Measurements from ENCODE around the gene OSM. TPM values are rescaled to one million over a fixed set of nuclear protein-coding genes. Genes with fewer than 3 reads are reported as not detected.
A peak's percentile ranks its signal among the peaks of the same experiment; 100 is the strongest.

The OSM gene
- total and polyA plus RNA-seq, 7 donors = 0.60 to 12.8 (median 1.5) TPM

GRCh38 chr22:30288419-30289140 lies 21.9 kb upstream of the OSM start:
- H3K4me3 ChIP-seq = peak overlapping the region; percentile 90 to 95 (median 93)
- DNase-seq = peak; percentile 72
- no peaks in the 10 kb centered on the region for H3K27me3 ChIP-seq
- H3K4me1 ChIP-seq = peaks cover 0 to 42% (median 35%) of the 10 kb centered on the region in 4 donors
- 14 to 17% methylated on average over 27 of the region's 27 CpGs for WGBS, 2 donors
- intact Hi-C loops (cut with DNase I) = loop anchor here (1.0 kb wide), 3 partner anchors 38 to 99 kb away; partner anchors contain the start of genes RNF215, SF3A1 and TBC1D10A
- TF ChIP-seq POLR2A (IDR thresholded peaks at IDR 0.05) = no peak
- TF ChIP-seq CTCF (IDR thresholded peaks at IDR 0.05) = no peak
- peaks cover 14 to 48% (median 21%) of the 10 kb centered on the region in 4 donors for H3K36me3 ChIP-seq
- peak overlapping the region; percentile 95 to 98 (median 96) for H3K27ac ChIP-seq
- no peaks in the 10 kb centered on the region for H3K9me3 ChIP-seq

GRCh38 chr22:30287648-30288418 lies 21.2 kb upstream of the OSM start:
- DNase-seq = peak; percentile 96
- Histone ChIP-seq H3K4me1 (peaks cover 0 to 42% (median 35%) of the 10 kb centered on the region in 4 donors), H3K36me3 (peaks cover 6 to 40% (median 14%) of the 10 kb centered on the region in 4 donors), H3K4me3 (peak overlapping the region; percentile 90 to 95 (median 93)), H3K9me3 (no peaks in the 10 kb centered on the region), H3K27ac (peak overlapping the region; percentile 95 to 98 (median 96)), H3K27me3 (no peaks in the 10 kb centered on the region)
- TF ChIP-seq POLR2A (IDR thresholded peaks at IDR 0.05) (peak in 1 of 2 donors; percentile 20), POLR2AphosphoS5 (IDR thresholded peaks at IDR 0.05) (peak; percentile 50 to 86 (median 77)), EP300 (IDR thresholded peaks at IDR 0.05) (no peak), CTCF (IDR thresholded peaks at IDR 0.05) (peak; percentile 80 to 90 (median 87))
- 7 to 18% methylated on average over 5 of the region's 5 CpGs for WGBS, 2 donors
- intact Hi-C loops (cut with DNase I) = loop anchor here (1.0 to 2.0 kb wide), 3 partner anchors 25 to 99 kb away; partner anchors contain the start of genes RNF215 and TBC1D10A

DNA sequence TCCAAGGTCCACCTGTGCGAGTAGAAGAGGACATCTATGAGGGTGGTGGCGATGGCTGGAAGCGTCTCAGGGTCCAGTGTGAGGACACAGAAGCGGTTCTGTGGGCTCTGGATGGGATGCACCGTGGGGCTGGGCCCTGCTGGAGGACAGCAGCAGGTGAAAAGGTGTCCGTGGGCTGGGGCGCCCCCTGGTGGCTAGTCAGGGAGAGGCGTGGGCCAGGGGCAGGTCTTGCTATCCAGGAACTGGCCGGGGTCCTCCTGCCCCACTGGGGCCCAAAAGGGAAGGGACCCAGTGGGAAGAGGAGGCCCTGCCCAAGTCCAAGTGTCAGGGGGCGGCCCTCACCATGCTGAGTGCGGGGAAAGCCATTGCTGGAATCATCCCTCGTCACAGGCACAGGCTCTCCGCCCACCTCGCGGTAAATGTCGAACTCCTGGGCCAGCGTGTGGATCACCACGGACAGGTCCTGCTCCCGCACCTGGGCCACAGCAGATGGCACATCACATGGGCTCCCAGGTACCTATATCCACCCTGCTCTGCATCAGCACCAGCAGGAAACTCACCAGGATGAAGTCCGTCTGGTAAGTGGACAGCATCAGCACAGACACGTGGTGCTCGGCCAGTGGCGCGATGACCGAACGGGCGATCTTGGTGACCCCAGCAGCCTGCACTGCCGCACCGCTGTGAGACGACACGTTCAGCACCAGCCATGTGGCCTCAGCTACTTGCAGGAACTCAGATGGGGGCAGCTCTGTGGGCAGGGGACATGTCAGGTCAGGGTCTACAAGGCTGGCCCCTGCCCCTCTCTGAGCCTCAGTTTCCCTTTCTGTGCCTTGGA lies 20.4 kb upstream of the OSM start:
- H3K9me3 ChIP-seq = no peaks in the 10 kb centered on the region
- TF ChIP-seq CTCF (IDR thresholded peaks at IDR 0.05) (peak; percentile 69 to 84 (median 82)), EP300 (IDR thresholded peaks at IDR 0.05) (no peak)
- peak; percentile 81 for DNase-seq
- H3K36me3 ChIP-seq = peaks cover 3 to 32% (median 7%) of the 10 kb centered on the region in 4 donors
- 18 to 57% methylated on average over 31 of the region's 31 CpGs for WGBS, 2 donors
- H3K4me1 ChIP-seq = peaks cover 0 to 38% (median 33%) of the 10 kb centered on the region in 4 donors
- H3K27ac ChIP-seq = peak overlapping the region in 2 of 4 donors; percentile 96 to 98
- intact Hi-C loops (cut with DNase I) = loop anchor here (2.0 kb wide), 1 partner anchor 24 kb away; no protein-coding TSS in a partner anchor
- no peak overlapping the region for H3K4me3 ChIP-seq
- no peaks in the 10 kb centered on the region for H3K27me3 ChIP-seq

DNA sequence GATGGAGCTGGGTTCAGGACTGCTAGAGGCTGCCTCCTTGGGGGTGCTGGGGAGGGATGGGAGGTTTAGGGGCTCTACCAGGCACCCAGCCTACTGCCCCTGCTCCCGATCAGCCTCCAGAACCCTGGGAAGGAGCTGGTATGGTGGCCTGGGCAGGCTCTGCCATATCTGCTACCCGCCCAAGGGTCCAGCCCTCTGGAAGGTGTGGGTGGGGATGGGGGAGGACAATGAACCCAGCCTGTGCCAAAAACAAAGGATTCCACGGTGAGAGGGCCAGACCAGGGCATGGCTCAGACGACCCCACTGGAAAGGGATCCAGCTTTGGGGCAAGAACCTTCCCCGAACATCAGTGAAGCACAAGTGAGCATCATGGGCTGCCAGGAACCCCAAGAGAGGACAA lies 19.7 kb upstream of the OSM start:
- no peak for DNase-seq
- 82 to 91% methylated on average over 5 of the region's 5 CpGs for WGBS, 2 donors
- TF ChIP-seq CTCF (IDR thresholded peaks at IDR 0.05) = no peak
- no peak for TF ChIP-seq POLR2AphosphoS5 (IDR thresholded peaks at IDR 0.05)
- TF ChIP-seq EP300 (IDR thresholded peaks at IDR 0.05) = no peak
- TF ChIP-seq POLR2A (IDR thresholded peaks at IDR 0.05) = no peak
- Histone ChIP-seq H3K27me3 (no peaks in the 10 kb centered on the region), H3K9me3 (no peaks in the 10 kb centered on the region), H3K36me3 (peaks cover 0 to 28% (median 7%) of the 10 kb centered on the region in 4 donors), H3K27ac (no peak overlapping the region), H3K4me3 (no peak overlapping the region), H3K4me1 (peaks cover 0 to 31% (median 26%) of the 10 kb centered on the region in 4 donors)
- intact Hi-C loops (cut with DNase I) = loop anchor here (2.0 kb wide), 1 partner anchor 24 kb away; no protein-coding TSS in a partner anchor

Data from sigmoid colon (tissue), 7 donors.